KMS-11 (cell line): ENCODE data around the gene RASGRP4.

Experiments
- H2AFZ ChIP-seq: fragments of 200-600 bp; sonication (generic); 2 replicates; pipeline ENCODE4 v1.6.1; 2016; ENCODE audit warnings: antibody characterized with exemption, mixed run types, low read depth
- H3K27ac ChIP-seq: fragments of 200-600 bp; sonication (generic); 2 replicates; pipeline ENCODE4 v1.6.1; 2016; ENCODE audit warnings: mild to moderate bottlenecking, mixed run types
- H3K27me3 ChIP-seq: fragments of 200-600 bp; sonication (generic); 2 replicates; pipeline ENCODE4 v1.6.1; 2017; ENCODE audit warnings: mild to moderate bottlenecking, low read depth, mixed run types, moderate library complexity; ENCODE audit not compliant: insufficient read depth
- H3K36me3 ChIP-seq: fragments of 200-600 bp; sonication (generic); 2 replicates; pipeline ENCODE4 v1.6.1; 2017; ENCODE audit warnings: mild to moderate bottlenecking, mixed run types; ENCODE audit not compliant: insufficient read depth
- H3K4me1 ChIP-seq: fragments of 200-600 bp; sonication (generic); 2 replicates; pipeline ENCODE4 v1.6.1; 2016; ENCODE audit warnings: mild to moderate bottlenecking, low read depth, mixed run types; ENCODE audit not compliant: poor library complexity, severe bottlenecking
- H3K4me2 ChIP-seq: fragments of 200-600 bp; sonication (generic); 2 replicates; pipeline ENCODE4 v1.7.0; 2016; ENCODE audit warnings: mild to moderate bottlenecking, mixed run types
- H3K4me3 ChIP-seq: fragments of 200-600 bp; sonication (generic); IDR thresholded peaks from 2 replicates; pipeline ENCODE4 v1.6.1; 2017; ENCODE audit warnings: low read depth, low read length, mixed read lengths; ENCODE audit not compliant: insufficient read depth
- H3K79me2 ChIP-seq: fragments of 200-600 bp; sonication (generic); 2 replicates; pipeline ENCODE4 v1.6.1; 2016; ENCODE audit warnings: low read depth, mixed run types; ENCODE audit not compliant: insufficient read depth
- H3K9ac ChIP-seq: fragments of 200-600 bp; sonication (generic); 2 replicates; pipeline ENCODE4 v1.6.1; 2016; ENCODE audit warnings: mild to moderate bottlenecking, mixed run types
- H4K20me1 ChIP-seq: fragments of 200-600 bp; sonication (generic); 2 replicates; pipeline ENCODE4 v1.6.1; 2016; ENCODE audit warnings: mild to moderate bottlenecking, mixed run types; ENCODE audit not compliant: insufficient read depth
- CTCF ChIP-seq: fragments of 200-600 bp; sonication (generic); conservative IDR thresholded peaks from 2 replicates; pipeline ENCODE4 v1.6.1; 2017; ENCODE audit warnings: low read depth, mild to moderate bottlenecking, antibody characterized with exemption, low read length, moderate library complexity, mixed read lengths

Gene RASGRP4

GRCh38 chr19:38441657-38442348 is 15.8 kb upstream of the RASGRP4 start:
- Histone ChIP-seq H4K20me1 (no peaks in the 10 kb centered on the region), H3K4me3 (no peak overlapping the region), H3K79me2 (no peaks in the 10 kb centered on the region), H3K36me3 (no peaks in the 10 kb centered on the region), H2AFZ (no peak overlapping the region), H3K4me2 (no peak overlapping the region), H3K9ac (no peak overlapping the region), H3K27me3 (peaks cover 8% of the 10 kb centered on the region; the same call in 1 of the 2 replicates), H3K27ac (no peak overlapping the region), H3K4me1 (no peaks in the 10 kb centered on the region)
- TF ChIP-seq CTCF: no peak

- Histone ChIP-seq H3K4me3 (no peak overlapping the region), H3K9ac (no peak overlapping the region), H3K36me3 (no peaks in the 10 kb centered on the region), H3K79me2 (no peaks in the 10 kb centered on the region), H2AFZ (no peak overlapping the region), H3K4me2 (no peak overlapping the region), H3K27ac (no peak overlapping the region), H3K4me1 (no peaks in the 10 kb centered on the region), H4K20me1 (no peaks in the 10 kb centered on the region), H3K27me3 (peaks cover 11% of the 10 kb centered on the region; the same call in 1 of the 2 replicates)
- no peak for TF ChIP-seq CTCF
Observed at GRCh38 chr19:38440592-38440991, 14.6 kb upstream of the RASGRP4 start.

- Histone ChIP-seq H3K4me3 (no peak overlapping the region), H2AFZ (no peak overlapping the region), H4K20me1 (no peaks in the 10 kb centered on the region), H3K9ac (no peak overlapping the region), H3K4me2 (no peak overlapping the region), H3K27ac (no peak overlapping the region), H3K79me2 (no peaks in the 10 kb centered on the region), H3K4me1 (no peaks in the 10 kb centered on the region), H3K27me3 (peaks cover 6% of the 10 kb centered on the region; the same call in 1 of the 2 replicates), H3K36me3 (no peaks in the 10 kb centered on the region)
- no peak for TF ChIP-seq CTCF
Observed at GRCh38 chr19:38437917-38438316, 11.9 kb upstream of the RASGRP4 start.

GRCh38 chr19:38437295-38437694 is 11.3 kb upstream of the RASGRP4 start:
- Histone ChIP-seq H3K36me3 (no peaks in the 10 kb centered on the region), H3K9ac (no peak overlapping the region), H3K79me2 (no peaks in the 10 kb centered on the region), H3K4me2 (no peak overlapping the region), H2AFZ (no peak overlapping the region), H3K27ac (no peak overlapping the region), H3K27me3 (peaks cover 3% of the 10 kb centered on the region; the same call in 1 of the 2 replicates), H3K4me1 (no peaks in the 10 kb centered on the region), H4K20me1 (no peaks in the 10 kb centered on the region), H3K4me3 (no peak overlapping the region)
- no peak for TF ChIP-seq CTCF
